ENCODE results near the gene TAF4. TPM values are rescaled to one million over a fixed set of nuclear protein-coding genes. Genes with fewer than 3 reads are reported as not detected.
A peak's percentile ranks its signal among the peaks of the same experiment; 100 is the strongest.

TAF4 gene
- total and polyA plus RNA-seq, 2 donors from 2014 or later, result 3.7 to 18.4 TPM

DNA sequence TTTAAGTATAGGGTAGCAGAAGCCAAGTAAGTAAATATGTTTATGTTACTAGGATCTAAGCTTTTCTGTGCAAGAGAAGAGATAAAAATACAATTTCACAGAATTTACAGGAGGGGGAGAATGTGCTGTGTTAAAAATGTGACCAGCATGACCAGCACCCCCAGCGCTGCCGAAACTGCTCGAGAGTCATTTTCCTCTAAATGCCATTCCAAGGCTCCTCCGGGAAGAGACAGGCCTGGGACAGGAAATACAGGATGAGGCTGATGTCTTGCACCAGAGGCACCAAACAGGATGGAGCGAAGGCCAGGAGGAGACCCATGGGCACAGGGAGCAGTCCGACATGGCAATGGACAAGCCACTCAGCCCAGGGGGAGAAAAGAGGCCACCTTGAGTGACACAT is 21.1 kb downstream of the TAF4 start:
- peak in 1 of 5 donors; percentile 41 for DNase-seq
- FAIRE-seq, result no peak
- intact Hi-C loops (cut with DNase I), result no loop called here

GRCh38 chr20:62043131-62043914 is 22.4 kb downstream of the TAF4 start:
- Histone ChIP-seq H3K9ac (ENCODE audit: low read length in 3 of 3) (no peak overlapping the region), H3K9me3 (ENCODE audit: control insufficient read depth in 2 of 3, insufficient read depth in 1 of 3, low read length in 3 of 3) (no peaks in the 10 kb centered on the region), H3K27ac (ENCODE audit: low read depth in 2 of 2, low read length in 2 of 2) (no peak overlapping the region), H3K4me3 (ENCODE audit: low read length in 3 of 3) (no peak overlapping the region), H3K4me1 (ENCODE audit: control insufficient read depth in 2 of 3, insufficient read depth in 2 of 3, low read depth in 1 of 3, low read length in 3 of 3) (no peaks in the 10 kb centered on the region), H3K27me3 (ENCODE audit: control insufficient read depth, insufficient read depth, low read length) (no peaks in the 10 kb centered on the region), H3K36me3 (ENCODE audit: control insufficient read depth in 2 of 3, insufficient read depth in 3 of 3, low read length in 3 of 3) (no peaks in the 10 kb centered on the region)
- no peak for TF ChIP-seq CTCF (IDR thresholded peaks at IDR 0.05; ENCODE audit: borderline replicate concordance, extremely low read depth, insufficient read depth)
- FAIRE-seq (no peak), DNase-seq (peak in 3 of 5 donors; percentile 37 to 62 (median 43))
- intact Hi-C loops (cut with DNase I), result no loop called here

More for the DNA sequence above, 21.1 kb downstream of the TAF4 start:
- H3K36me3 ChIP-seq (ENCODE audit: control insufficient read depth in 2 of 3, insufficient read depth in 3 of 3, low read length in 3 of 3), result no peaks in the 10 kb centered on the region
- no peaks in the 10 kb centered on the region for H3K27me3 ChIP-seq (ENCODE audit: control insufficient read depth, insufficient read depth, low read length)
- H3K9ac ChIP-seq (ENCODE audit: low read length in 3 of 3), result no peak overlapping the region
- no peak overlapping the region for H3K27ac ChIP-seq (ENCODE audit: low read depth in 2 of 2, low read length in 2 of 2)
- H3K9me3 ChIP-seq (ENCODE audit: control insufficient read depth in 2 of 3, insufficient read depth in 1 of 3, low read length in 3 of 3), result no peaks in the 10 kb centered on the region
- H3K4me3 ChIP-seq (ENCODE audit: low read length in 3 of 3), result no peak overlapping the region
- H3K4me1 ChIP-seq (ENCODE audit: control insufficient read depth in 2 of 3, insufficient read depth in 2 of 3, low read depth in 1 of 3, low read length in 3 of 3), result no peaks in the 10 kb centered on the region
- TF ChIP-seq CTCF (IDR thresholded peaks at IDR 0.05; ENCODE audit: borderline replicate concordance, extremely low read depth, insufficient read depth), result no peak

DNA sequence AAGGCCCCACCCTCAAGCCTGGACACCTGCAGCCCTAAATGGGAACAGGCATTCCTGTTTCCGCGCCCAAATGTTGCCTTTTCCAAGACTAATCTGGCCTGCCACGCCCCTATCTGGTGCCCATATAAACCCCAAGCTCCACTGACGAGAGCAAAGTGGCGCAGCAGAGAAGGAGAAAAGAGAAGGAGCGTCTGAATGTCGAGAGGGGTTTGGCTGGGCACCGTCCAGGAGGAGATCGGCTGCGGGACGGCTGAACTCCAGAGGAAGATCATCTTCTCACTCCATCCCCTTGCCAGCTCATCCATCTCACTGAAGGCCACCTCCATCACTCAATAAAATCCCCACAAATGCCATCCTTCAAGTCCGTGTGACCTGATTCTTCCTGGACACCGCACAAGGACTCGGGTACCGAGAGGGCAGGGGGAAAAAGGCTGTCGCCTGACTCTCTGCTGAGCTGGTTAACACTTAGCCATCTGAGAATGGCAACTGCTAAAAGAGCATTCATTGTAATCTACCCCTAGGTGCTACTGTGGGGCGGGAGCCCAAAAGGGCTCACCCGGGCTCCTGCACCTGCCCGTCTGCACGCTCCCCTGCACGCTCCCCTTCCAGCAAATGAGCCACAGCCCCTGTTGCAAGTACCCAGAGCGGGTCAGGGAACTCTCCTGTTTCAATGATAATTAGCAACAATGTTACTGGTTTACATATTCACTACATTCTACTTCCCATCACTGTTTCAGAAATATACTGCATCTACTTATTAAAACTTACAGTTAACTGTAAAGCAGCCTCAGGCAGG is 23.5 kb downstream of the TAF4 start:
- intact Hi-C loops (cut with DNase I), result no loop called here
- FAIRE-seq, result no peak
- DNase-seq, result peak in 1 of 5 donors; percentile 47

More for the DNA sequence above, 23.5 kb downstream of the TAF4 start:
- no peak for TF ChIP-seq CTCF (IDR thresholded peaks at IDR 0.05; ENCODE audit: borderline replicate concordance, extremely low read depth, insufficient read depth)
- no peak overlapping the region for H3K4me3 ChIP-seq (ENCODE audit: low read length in 3 of 3)
- H3K27ac ChIP-seq (ENCODE audit: low read depth in 2 of 2, low read length in 2 of 2), result no peak overlapping the region
- no peaks in the 10 kb centered on the region for H3K9me3 ChIP-seq (ENCODE audit: control insufficient read depth in 2 of 3, insufficient read depth in 1 of 3, low read length in 3 of 3)
- H3K4me1 ChIP-seq (ENCODE audit: control insufficient read depth in 2 of 3, insufficient read depth in 2 of 3, low read depth in 1 of 3, low read length in 3 of 3), result no peaks in the 10 kb centered on the region
- H3K9ac ChIP-seq (ENCODE audit: low read length in 3 of 3), result no peak overlapping the region
- no peaks in the 10 kb centered on the region for H3K36me3 ChIP-seq (ENCODE audit: control insufficient read depth in 2 of 3, insufficient read depth in 3 of 3, low read length in 3 of 3)
- H3K27me3 ChIP-seq (ENCODE audit: control insufficient read depth, insufficient read depth, low read length), result no peaks in the 10 kb centered on the region

All from kidney (tissue), 14 donors.